GM21528 (cell line): ENCODE data around the gene CACNA1C.

ENCODE experiments used
- ATAC-seq: cut with Tn5 transposase; IDR thresholded peaks from one replicate; pipeline ENCODE4 v1.9.1; 2021; ENCODE audit warnings: mild to moderate bottlenecking, moderate library complexity; ENCODE audit not compliant: unreplicated experiment, low FRiP score

The CACNA1C gene

DNA sequence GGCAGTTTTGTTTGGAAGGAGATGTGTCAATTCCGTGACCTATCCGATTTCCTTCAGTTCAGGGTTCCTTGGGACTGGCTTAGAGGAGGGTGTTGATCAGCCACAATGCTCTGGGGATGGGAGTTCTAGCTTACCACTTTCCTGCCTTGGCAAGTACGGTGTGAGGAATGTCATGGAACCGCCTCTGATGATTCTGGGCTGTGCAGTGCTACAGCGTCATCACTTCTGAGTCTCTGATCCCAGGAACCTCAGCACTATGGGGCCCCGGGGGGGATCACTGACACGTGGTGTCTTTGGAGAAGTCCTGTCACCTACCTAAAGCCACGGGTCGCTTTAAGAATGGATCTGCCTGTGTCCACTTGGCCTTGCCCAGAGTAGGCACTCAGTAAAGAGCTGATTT is 470.5 kb downstream of the CACNA1C start:
- ATAC-seq: no peak

GRCh38 chr12:2523844-2524243 is 471.1 kb downstream of the CACNA1C start:
- ATAC-seq: no peak

DNA sequence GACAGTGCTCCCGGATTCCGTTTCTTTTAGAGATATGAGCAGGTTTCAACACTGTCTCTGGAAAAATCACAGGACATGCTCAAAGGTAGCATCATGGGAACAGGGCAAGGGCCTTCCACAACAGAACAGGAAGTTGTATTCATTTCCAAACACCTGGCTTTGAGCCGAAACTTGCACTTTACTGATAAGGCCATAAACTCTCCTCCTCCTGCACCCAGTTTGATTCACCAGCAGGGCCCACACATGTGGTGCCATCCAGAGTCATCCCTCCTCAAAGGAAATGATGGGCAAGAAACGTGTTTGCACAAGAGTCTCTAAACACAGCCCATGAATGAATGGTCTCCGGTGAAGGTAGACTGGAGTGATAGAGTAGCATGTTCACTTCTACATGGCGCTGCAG is 473.6 kb downstream of the CACNA1C start:
- ATAC-seq: no peak

- no peak for ATAC-seq
Measured at GRCh38 chr12:2528001-2528400, 475.2 kb downstream of the CACNA1C start.

- ATAC-seq: no peak
Measured at GRCh38 chr12:2529807-2530206, 477.0 kb downstream of the CACNA1C start.

DNA sequence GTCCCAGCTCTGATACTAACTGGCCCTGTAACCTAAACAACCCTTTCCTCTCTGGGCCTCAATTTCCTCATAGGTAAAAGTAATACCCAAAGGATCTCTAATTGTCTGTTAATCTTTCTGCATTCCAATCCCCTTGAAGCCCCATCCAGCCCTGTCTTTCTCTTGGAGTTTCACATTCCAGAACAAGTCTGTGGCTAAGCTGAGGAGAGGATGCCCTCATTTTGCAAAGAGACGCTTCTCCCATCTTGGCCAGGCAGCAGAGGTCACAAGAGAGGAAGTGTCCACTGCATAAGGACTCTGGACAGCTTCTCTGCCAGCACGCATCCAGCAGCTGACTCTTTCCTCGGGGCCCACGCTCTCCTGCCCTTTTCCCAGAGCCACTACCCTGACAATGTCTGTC is 478.6 kb downstream of the CACNA1C start:
- no peak for ATAC-seq

GRCh38 chr12:2533036-2533435 is 480.2 kb downstream of the CACNA1C start:
- no peak for ATAC-seq

- ATAC-seq: no peak
Measured at GRCh38 chr12:2535583-2536204, 482.9 kb downstream of the CACNA1C start.

GRCh38 chr12:2536724-2537123 is 483.9 kb downstream of the CACNA1C start:
- ATAC-seq: no peak

GRCh38 chr12:2537868-2538541 is 485.2 kb downstream of the CACNA1C start:
- ATAC-seq: no peak

- no peak for ATAC-seq
Measured at GRCh38 chr12:2539938-2540337, 487.2 kb downstream of the CACNA1C start.

DNA sequence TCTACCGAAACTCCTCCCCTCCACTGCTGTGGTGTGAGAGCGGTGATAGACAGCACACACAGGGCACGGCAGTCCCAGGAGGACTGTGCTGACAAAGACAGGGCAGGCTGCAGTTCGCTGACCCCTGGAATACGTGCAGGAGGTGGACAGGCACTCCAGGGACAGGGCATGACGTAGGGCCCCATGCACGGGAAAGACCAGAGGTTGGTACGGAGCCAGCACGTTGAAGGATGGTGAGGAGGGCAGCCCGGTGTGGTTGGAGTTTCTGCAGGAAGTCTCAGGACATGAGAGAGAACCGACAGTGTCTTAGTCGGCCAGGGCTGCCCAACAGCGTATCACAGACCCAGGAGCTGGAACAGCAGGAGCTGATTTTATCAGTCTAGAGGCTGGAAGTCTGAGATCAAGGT is 487.8 kb downstream of the CACNA1C start:
- ATAC-seq: no peak

DNA sequence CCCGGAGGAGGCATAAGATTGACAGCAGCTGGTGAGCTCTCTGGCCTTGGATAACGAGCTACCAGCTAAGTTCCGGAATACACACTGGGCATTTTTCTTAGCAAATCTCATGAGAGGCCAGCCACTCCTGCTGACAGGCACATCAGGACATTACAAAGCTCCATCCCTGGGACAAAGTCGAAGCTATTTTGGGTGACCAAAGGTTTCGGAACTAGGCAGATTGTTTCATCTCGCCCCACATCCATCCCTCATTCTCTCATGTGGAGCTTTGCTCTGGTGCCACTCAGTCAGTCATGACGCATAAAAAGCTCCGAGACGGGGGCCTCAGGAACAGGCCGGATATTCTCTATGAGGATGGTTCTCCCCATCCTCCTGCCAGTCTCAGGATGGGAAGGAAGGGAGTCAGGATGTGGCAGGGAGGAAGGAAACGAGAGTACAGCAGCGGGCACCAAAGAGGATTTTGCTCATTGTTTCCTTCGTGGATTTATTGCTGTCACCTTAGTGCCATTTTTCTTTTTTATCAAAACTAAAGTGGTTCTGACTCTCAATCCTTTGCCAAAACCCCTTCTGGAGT is 488.9 kb downstream of the CACNA1C start:
- ATAC-seq: no peak

GRCh38 chr12:2543801-2544200 is 491.0 kb downstream of the CACNA1C start:
- ATAC-seq: no peak

DNA sequence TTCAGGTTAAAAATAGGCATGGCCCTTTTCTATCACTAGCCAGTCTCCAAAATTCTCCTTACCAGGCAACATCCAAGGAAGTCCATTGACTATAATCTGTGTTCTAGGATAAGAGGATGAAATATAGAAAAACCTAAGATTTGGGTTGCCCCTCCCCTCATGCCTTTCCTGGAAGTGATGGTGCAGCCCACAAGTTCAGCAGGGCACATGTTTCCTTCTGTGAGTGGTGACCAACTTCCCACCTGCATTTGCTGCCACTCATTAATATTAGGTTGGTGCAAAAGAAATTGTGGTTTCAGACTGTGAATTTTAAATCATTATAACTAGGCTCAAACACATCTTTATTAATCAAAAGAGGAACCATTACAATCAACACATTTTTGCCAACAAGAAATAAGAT is 491.4 kb downstream of the CACNA1C start:
- ATAC-seq: no peak

DNA sequence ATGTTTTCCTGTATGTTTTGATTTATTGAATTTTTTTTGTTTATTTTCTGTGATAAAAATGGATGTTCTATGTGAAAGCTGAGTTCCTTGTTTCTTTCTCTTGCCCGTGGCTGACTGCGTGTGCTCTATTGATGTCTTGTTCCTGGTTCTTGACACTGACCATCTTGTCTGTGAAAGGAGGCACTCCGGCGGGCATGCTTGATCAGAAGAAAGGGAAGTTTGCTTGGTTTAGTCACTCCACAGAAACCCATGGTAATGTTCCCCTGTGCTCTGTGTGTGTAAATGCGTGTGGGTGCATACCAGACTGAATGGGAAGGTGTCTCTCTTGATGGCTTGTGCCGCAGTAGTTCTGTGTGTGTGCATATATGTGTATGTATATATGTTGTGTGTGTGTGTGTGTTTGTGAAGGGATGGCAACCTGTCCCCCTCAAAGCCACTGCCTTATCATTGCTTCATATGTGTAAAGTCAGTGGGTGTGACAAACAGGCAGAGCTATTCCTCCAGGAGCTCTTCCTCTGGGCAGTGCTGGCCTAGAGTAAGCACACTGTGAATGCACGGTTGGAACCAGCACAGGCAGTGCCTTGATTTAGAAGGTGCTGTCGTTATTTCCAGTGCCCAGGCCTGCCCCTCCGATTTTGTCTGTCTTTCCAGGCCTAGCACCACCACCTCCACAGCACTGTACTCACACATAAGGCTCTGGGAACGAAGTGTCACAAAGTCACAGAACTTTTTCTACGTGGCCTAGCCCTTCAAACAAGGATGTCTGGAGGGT is 494.7 kb downstream of the CACNA1C start:
- no peak for ATAC-seq

DNA sequence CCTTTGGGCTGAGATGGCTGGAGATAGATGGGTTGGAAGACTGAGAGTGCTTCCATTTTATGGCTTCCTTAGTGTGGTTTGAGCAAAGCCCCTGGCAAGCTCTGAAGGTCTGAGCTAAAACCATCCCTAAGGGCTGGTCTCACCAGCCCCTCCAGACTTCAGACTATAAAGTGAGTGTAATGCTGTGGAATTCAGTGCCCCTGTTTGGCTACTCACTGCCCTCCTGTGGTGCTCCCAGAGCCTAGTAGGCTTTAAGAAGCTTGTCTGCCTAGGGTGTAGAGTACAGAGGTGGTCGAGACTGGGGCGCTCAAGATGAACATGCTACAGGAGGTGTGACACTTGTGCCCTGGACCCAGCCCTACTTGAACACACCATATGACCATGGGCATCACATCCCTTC is 495.3 kb downstream of the CACNA1C start:
- ATAC-seq: no peak

DNA sequence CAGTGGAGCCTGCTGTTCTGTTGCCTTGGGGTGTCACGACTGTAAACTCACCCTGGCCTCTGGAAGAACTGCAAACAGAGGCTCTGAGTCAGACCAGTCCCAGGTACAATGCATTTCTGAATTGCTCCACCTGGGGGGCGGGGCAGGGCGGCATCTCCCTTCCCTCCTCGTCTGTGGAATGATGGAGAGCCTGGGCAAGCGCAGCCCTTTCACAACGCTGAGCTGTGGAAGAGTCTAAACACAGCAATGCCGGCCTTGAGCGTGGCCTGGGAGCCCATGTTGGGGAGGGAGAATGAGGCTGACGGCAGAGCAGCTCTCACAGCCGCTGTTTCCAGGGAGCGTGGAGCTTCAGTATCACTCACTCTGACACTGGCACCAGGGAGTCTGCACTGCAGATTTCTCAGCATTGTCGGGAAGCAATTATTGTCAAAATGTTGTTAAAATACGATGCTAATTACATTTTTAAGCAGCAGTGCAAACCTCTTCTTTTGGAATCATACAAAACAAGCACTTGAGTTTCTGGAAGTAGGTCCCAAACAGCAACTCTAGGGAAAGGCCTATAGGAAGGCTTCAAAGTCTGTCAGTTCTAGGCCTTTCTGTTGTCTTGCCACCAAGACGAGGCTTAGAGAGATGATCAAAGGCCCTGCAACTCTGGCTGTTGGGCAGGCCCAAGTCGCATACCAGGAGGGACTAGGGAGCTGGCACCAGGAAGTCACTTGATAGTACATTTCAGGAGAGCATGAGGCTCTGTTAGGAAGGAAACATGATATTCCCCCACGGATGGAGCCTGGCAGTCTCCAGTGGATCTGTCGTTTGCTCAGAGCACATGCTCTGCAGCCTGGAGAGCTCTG is 498.0 kb downstream of the CACNA1C start:
- ATAC-seq: no peak

DNA sequence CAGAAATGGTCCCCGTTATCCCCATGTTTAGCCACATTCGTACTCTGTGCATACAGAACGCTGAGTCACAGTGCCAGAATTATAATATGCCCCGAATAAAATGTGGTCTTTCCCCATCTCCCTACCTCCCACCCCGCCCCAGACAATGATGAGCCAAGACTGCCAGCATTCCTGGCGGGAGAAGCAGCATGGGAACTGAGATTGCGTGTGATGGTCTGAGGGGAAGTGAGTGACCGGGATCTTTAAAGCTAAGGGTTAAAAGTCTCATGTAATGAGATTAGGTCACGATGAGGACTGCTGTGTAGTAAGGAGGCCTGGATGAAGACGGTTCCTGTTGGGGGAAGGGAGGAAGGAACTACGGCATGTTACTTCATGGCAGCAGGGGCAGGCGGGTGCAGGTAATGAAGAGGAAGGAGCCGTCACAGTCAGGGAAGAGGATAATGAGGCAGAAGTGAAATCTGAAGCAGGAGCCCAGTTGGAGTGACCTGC is 498.7 kb downstream of the CACNA1C start:
- no peak for ATAC-seq

DNA sequence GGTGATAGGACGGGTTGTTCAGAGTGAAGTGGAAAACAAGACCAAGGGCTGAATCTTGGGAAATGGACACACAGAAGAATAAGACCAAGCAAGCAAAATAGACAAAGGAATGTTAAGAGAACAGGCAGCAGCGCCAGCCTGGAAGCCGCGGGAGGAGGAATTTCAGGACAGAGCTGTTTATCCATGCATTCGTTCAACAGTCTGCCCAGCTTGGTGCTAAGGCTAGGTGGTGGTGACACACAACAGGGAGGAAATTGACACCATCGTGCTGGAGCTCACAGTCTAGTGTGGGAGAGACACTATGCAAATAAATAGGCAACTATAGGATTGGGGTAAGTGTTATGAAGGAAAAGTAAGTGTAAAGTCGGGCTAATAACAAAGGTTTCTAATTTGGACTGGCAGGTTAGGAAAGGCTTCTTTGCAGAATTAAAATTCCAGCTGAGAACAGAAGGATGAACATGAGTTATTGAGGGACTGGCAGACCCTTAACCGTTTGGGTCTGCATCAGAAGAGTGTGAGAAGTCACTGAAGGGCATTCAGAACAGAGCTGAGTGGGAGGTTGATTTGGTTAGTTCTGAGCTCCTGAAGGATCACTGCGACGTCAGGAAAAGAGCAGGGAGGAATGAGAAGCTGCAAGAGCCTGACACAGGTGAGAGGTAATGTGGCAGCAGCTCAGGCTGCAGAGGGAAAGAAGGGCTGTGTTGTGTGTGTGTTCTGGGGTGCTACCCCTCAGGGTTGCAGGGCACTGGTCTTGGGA is 499.4 kb downstream of the CACNA1C start:
- no peak for ATAC-seq
